Activated naive CD4-positive, alpha-beta T cell treated with Interleukin-2 at 50 U/mL for 16 hours (primary cell): ENCODE data around the gene FAM234B.

Experiments used
- DNase-seq: peaks from one replicate; pipeline ENCODE4 v3.0.0-alpha.2; 2020

Gene FAM234B

GRCh38 chr12:13119826-13120225 lies 75.6 kb downstream of the FAM234B start:
- no peak for DNase-seq

GRCh38 chr12:13120413-13120812 lies 76.2 kb downstream of the FAM234B start:
- no peak for DNase-seq

- DNase-seq: no peak
These were observed 77.4 kb downstream of the FAM234B start for GRCh38 chr12:13121568-13121967.

- no peak for DNase-seq
These were observed 80.7 kb downstream of the FAM234B start for GRCh38 chr12:13124656-13125505.

GRCh38 chr12:13125996-13126395 lies 81.8 kb downstream of the FAM234B start:
- DNase-seq: no peak

- no peak for DNase-seq
These were observed 82.3 kb downstream of the FAM234B start for GRCh38 chr12:13126494-13126893.

GRCh38 chr12:13127444-13127843 lies 83.3 kb downstream of the FAM234B start:
- no peak for DNase-seq

GRCh38 chr12:13128291-13128965 lies 84.2 kb downstream of the FAM234B start:
- no peak for DNase-seq

- DNase-seq: no peak
These were observed 86.8 kb downstream of the FAM234B start for GRCh38 chr12:13130981-13131380.
